IMR-90 (cell line): ENCODE measurements around the gene FGGY. TPM values are rescaled to one million over a fixed set of nuclear protein-coding genes. Genes with fewer than 3 reads are reported as not detected.

ENCODE experiments used
- ATAC-seq: fragments of 200-7000 bp; cut with Tn5 transposase; 2 replicates; pipeline ENCODE4 v1.9.1; 2020; ENCODE audit warnings: low read depth, mild to moderate bottlenecking, moderate library complexity
- BruUV-seq: library from RNA; stranded (reverse); fragments of 400-500 nt; replicated peaks from 2 replicates; lab custom pipeline; 2021; lab: Mats Ljungman, UMichigan
- CTCF ChIA-PET: fragments of 300-600 bp; formaldehyde crosslinking; extraction: SDS; loops from one replicate; lab custom pipeline; 2021; ENCODE audit warnings: antibody characterized with exemption; lab: Yijun Ruan, JAX
- POLR2A ChIA-PET: fragments of 300-600 bp; sonication (Branson Sonifier 250); formaldehyde crosslinking; loops from one replicate; lab custom pipeline; 2022; ENCODE audit warnings: antibody characterized with exemption; ENCODE audit not compliant: unreplicated experiment; lab: Charles Lee
- DNase-seq: peaks from one replicate; pipeline ENCODE4 v3.0.0; 2013
- H2AFZ ChIP-seq: replicated peaks from 2 replicates; pipeline ENCODE3; 2013; ENCODE audit warnings: low read length, mild to moderate bottlenecking; ENCODE audit not compliant: poor library complexity
- H2AK5ac ChIP-seq: 2 replicates; pipeline ENCODE4 v1.6.1; 2013; ENCODE audit warnings: low read depth, low read length, inconsistent platforms
- H2AK9ac ChIP-seq: replicated peaks from 2 replicates; pipeline ENCODE3; 2013; ENCODE audit warnings: mild to moderate bottlenecking, low read depth, low read length, moderate library complexity; ENCODE audit not compliant: poor library complexity
- H2BK120ac ChIP-seq: 2 replicates; pipeline ENCODE4 v1.6.1; 2013; ENCODE audit warnings: low read depth, low read length, inconsistent platforms
- H2BK15ac ChIP-seq: 3 replicates; pipeline ENCODE4 v1.6.1; 2013; ENCODE audit warnings: low read depth, low read length, inconsistent platforms
- H2BK20ac ChIP-seq: 2 replicates; pipeline ENCODE4 v1.6.1; 2013; ENCODE audit warnings: low read depth, mild to moderate bottlenecking, inconsistent platforms, low read length, moderate library complexity
- H2BK5ac ChIP-seq: 2 replicates; pipeline ENCODE4 v1.6.1; 2013; ENCODE audit warnings: mild to moderate bottlenecking, low read depth, low read length, inconsistent platforms; ENCODE audit not compliant: poor library complexity, severe bottlenecking
- H3K14ac ChIP-seq: replicated peaks from 2 replicates; pipeline ENCODE4 v1.6.1; 2013; ENCODE audit warnings: low read depth, low read length, inconsistent platforms
- H3K18ac ChIP-seq: 2 replicates; pipeline ENCODE4 v1.6.1; 2013; ENCODE audit warnings: low read depth, low read length, control low read depth
- H3K23ac ChIP-seq: 2 replicates; pipeline ENCODE4 v1.6.1; 2013; ENCODE audit warnings: low read depth, low read length, inconsistent platforms
- H3K27ac ChIP-seq: 2 replicates; pipeline ENCODE4 v1.5.1; 2013; ENCODE audit warnings: mild to moderate bottlenecking, control low read depth, low read length; ENCODE audit not compliant: insufficient read depth
- H3K27me3 ChIP-seq: 2 replicates; pipeline ENCODE4 v1.6.1; 2013; ENCODE audit warnings: low read length; ENCODE audit not compliant: control insufficient read depth, insufficient read depth
- H3K36me3 ChIP-seq: 2 replicates; pipeline ENCODE4 v1.6.1; 2013; ENCODE audit warnings: low read length, mixed read lengths; ENCODE audit not compliant: control insufficient read depth, insufficient read depth
- H3K4ac ChIP-seq: 2 replicates; pipeline ENCODE4 v1.6.1; 2013; ENCODE audit warnings: low read depth, low read length, inconsistent platforms
- H3K4me1 ChIP-seq: 2 replicates; pipeline ENCODE4 v1.6.1; 2013; ENCODE audit warnings: low read length, mixed read lengths; ENCODE audit not compliant: control insufficient read depth, insufficient read depth
- H3K4me2 ChIP-seq: 2 replicates; pipeline ENCODE4 v1.6.1; 2013; ENCODE audit warnings: low read depth, mild to moderate bottlenecking, control low read depth, low read length, moderate library complexity
- H3K4me3 ChIP-seq: 2 replicates; pipeline ENCODE4 v1.5.1; 2013; ENCODE audit warnings: low read depth, mild to moderate bottlenecking, control low read depth, low read length, moderate library complexity; ENCODE audit not compliant: insufficient read depth
- H3K56ac ChIP-seq: 2 replicates; pipeline ENCODE4 v1.6.1; 2013; ENCODE audit warnings: low read length, inconsistent platforms; ENCODE audit not compliant: insufficient read depth; ENCODE audit errors: extremely low read depth
- H3K79me1 ChIP-seq, 2 experiments: 2 replicates each; pipeline ENCODE4 v1.6.1; 2013; ENCODE audit warnings: low read length in 2 of 2, inconsistent platforms in 1 of 2, low read depth in 1 of 2
- H3K9ac ChIP-seq: 2 replicates; pipeline ENCODE4 v1.6.1; 2013; ENCODE audit warnings: low read depth, low read length, control low read depth
- H3K9me1 ChIP-seq: 2 replicates; pipeline ENCODE4 v1.6.1; 2013; ENCODE audit warnings: low read length, inconsistent platforms; ENCODE audit not compliant: insufficient read depth
- H3K9me3 ChIP-seq: 2 replicates; pipeline ENCODE4 v1.6.1; 2013; ENCODE audit warnings: low read length; ENCODE audit not compliant: control insufficient read depth, insufficient read depth
- H4K20me1 ChIP-seq: 2 replicates; pipeline ENCODE4 v1.6.1; 2013; ENCODE audit warnings: low read length, inconsistent platforms; ENCODE audit not compliant: insufficient read depth
- H4K5ac ChIP-seq: 2 replicates; pipeline ENCODE4 v1.6.1; 2013; ENCODE audit warnings: mild to moderate bottlenecking, low read depth, low read length, control low read depth
- H4K8ac ChIP-seq, 2 experiments: 2 replicates each; pipeline ENCODE4 v1.6.1; 2013; ENCODE audit warnings: low read depth in 2 of 2, low read length in 2 of 2, control low read depth in 1 of 2, inconsistent platforms in 1 of 2
- H4K91ac ChIP-seq: 2 replicates; pipeline ENCODE4 v1.6.1; 2013; ENCODE audit warnings: low read depth, low read length, inconsistent platforms; ENCODE audit not compliant: insufficient read depth
- BHLHE40 ChIP-seq: fragments of 150-350 bp; IDR thresholded peaks from 2 replicates; pipeline ENCODE4 v1.6.1; 2016; ENCODE audit warnings: mild to moderate bottlenecking, low read depth, low read length
- CEBPB ChIP-seq: IDR thresholded peaks from 2 replicates; pipeline ENCODE4 v1.6.1; 2012; ENCODE audit warnings: low read depth, low read length, improper control_type of control experiment
- CHD1 ChIP-seq: IDR thresholded peaks from 2 replicates; pipeline ENCODE4 v1.6.1; 2012; ENCODE audit warnings: low read depth, low read length, improper control_type of control experiment
- CTCF ChIP-seq: conservative IDR thresholded peaks from 2 replicates; pipeline ENCODE4 v1.5.1; 2012; ENCODE audit warnings: mild to moderate bottlenecking, low read depth, low read length, improper control_type of control experiment
- ELK1 ChIP-seq: fragments of 150-350 bp; IDR thresholded peaks from 2 replicates; pipeline ENCODE4 v1.6.1; 2016; ENCODE audit warnings: low read depth, mild to moderate bottlenecking, low read length, moderate library complexity, borderline replicate concordance
- FOS ChIP-seq: fragments of 150-350 bp; IDR thresholded peaks from 2 replicates; pipeline ENCODE4 v1.6.1; 2016; ENCODE audit warnings: low read depth, low read length
- MAFK ChIP-seq: IDR thresholded peaks from 2 replicates; pipeline ENCODE4 v1.6.1; 2012; ENCODE audit warnings: low read depth, low read length, improper control_type of control experiment
- MAZ ChIP-seq: IDR thresholded peaks from 2 replicates; pipeline ENCODE4 v1.6.1; 2012; ENCODE audit warnings: low read depth, mild to moderate bottlenecking, low read length, improper control_type of control experiment, moderate library complexity, borderline replicate concordance
- MXI1 ChIP-seq: IDR thresholded peaks from 2 replicates; pipeline ENCODE4 v1.6.1; 2012; ENCODE audit warnings: low read depth, mild to moderate bottlenecking, low read length, moderate library complexity, borderline replicate concordance
- NFE2L2 ChIP-seq: fragments of 150-350 bp; IDR thresholded peaks from 2 replicates; pipeline ENCODE4 v1.6.1; 2016; ENCODE audit warnings: low read depth, mild to moderate bottlenecking, low read length
- POLR2A ChIP-seq: IDR thresholded peaks from 2 replicates; pipeline ENCODE4 v1.6.1; 2012; ENCODE audit warnings: mild to moderate bottlenecking, low read depth, low read length
- RAD21 ChIP-seq: IDR thresholded peaks from 2 replicates; pipeline ENCODE4 v1.6.1; 2012; ENCODE audit warnings: low read length, improper control_type of control experiment
- RCOR1 ChIP-seq: IDR thresholded peaks from 2 replicates; pipeline ENCODE4 v1.6.1; 2012; ENCODE audit warnings: mild to moderate bottlenecking, low read length, improper control_type of control experiment; ENCODE audit not compliant: insufficient replicate concordance
- RFX5 ChIP-seq: IDR thresholded peaks from 2 replicates; pipeline ENCODE4 v1.8.0; 2012; ENCODE audit warnings: low read depth, mild to moderate bottlenecking, low read length, moderate library complexity
- SMC3 ChIP-seq: fragments of 150-350 bp; IDR thresholded peaks from 2 replicates; pipeline ENCODE4 v1.6.1; 2016; ENCODE audit warnings: low read depth, mild to moderate bottlenecking, antibody characterized with exemption, low read length, moderate library complexity
- USF2 ChIP-seq: fragments of 150-350 bp; IDR thresholded peaks from 2 replicates; pipeline ENCODE4 v1.6.1; 2017; ENCODE audit warnings: mild to moderate bottlenecking, antibody characterized with exemption, low read length, low read depth
- WGBS, 2 experiments: methylation state at CpG; one replicate each; pipeline versions ENCODE4 v1.1.5 to v1.1.7; 2013; ENCODE audit warnings: missing lambda C conversion rate in 2 of 2; ENCODE audit not compliant: insufficient read length in 1 of 2; ENCODE audit errors: extremely low coverage in 2 of 2; 5-methylcytosine and 5-hydroxymethylcytosine counted together
- dilution Hi-C: fragments of 300-500 bp; cut with HindIII; formaldehyde crosslinking; loops from one replicate; pipeline ENCODE4 v1.14.3; 2018; ENCODE audit warnings: low sequenced_read_pairs; ENCODE audit not compliant: unreplicated experiment
- in situ Hi-C: fragments of 300-500 bp; cut with MboI; formaldehyde crosslinking; loops from 3 replicates; pipeline ENCODE4 v1.14.3; 2019; ENCODE audit warnings: low sequenced_read_pairs, inconsistent platforms, mixed read lengths
- intact Hi-C: fragments of 100-400 bp; cut with micrococcal nuclease; formaldehyde crosslinking; loops from 2 replicates; pipeline ENCODE4 v1.10.0; 2022
- polyA plus RNA-seq, 3 experiments: library from polyadenylated mRNA; depleted of rRNA; stranded (reverse); fragments of >200 nt; gene quantifications; 2 replicates each; pipeline ENCODE4 v1.2.3, GENCODE V29; 2012; ENCODE audit warnings: low replicate concordance in 1 of 3
- total RNA-seq: library from RNA; depleted of rRNA; stranded (reverse); fragments of >200 nt; gene quantifications from 2 replicates; pipeline ENCODE4 v1.2.3, GENCODE V29; 2012

The FGGY gene
- total and polyA plus RNA-seq, 2 of the 4 experiments (the other 2 are of a cell fraction), result 5.6 to 14.0 TPM

GRCh38 chr1:59399642-59400041 is 102.7 kb downstream of the FGGY start:
- no peak for DNase-seq
- no peak overlapping the region for H2AFZ ChIP-seq
- no peak overlapping the region for H3K56ac ChIP-seq
- H2BK20ac ChIP-seq, result no peak overlapping the region
- no TSS peak for BruUV-seq
- H3K27ac ChIP-seq, result no peak overlapping the region
- H2BK120ac ChIP-seq, result no peak overlapping the region
- H3K9me1 ChIP-seq, result no peaks in the 10 kb centered on the region
- TF ChIP-seq FOS (no peak), CTCF (no peak), CEBPB (no peak), MAFK (no peak), POLR2A (no peak), RCOR1 (no peak), USF2 (no peak), MXI1 (no peak), NFE2L2 (no peak), MAZ (no peak), SMC3 (no peak), RFX5 (no peak), BHLHE40 (no peak), RAD21 (no peak), ELK1 (no peak), CHD1 (no peak)
- no peak overlapping the region for H3K18ac ChIP-seq
- no peak overlapping the region for H4K8ac ChIP-seq
- no peaks in the 10 kb centered on the region for H3K27me3 ChIP-seq
- ChIA-PET POLR2A (no interaction called here), CTCF (interaction anchor here (1.4 kb wide), 1 partner anchor 10 kb away, joined by 3 read pairs; no protein-coding TSS in a partner anchor)
- no peak overlapping the region for H2AK5ac ChIP-seq
- H3K4me1 ChIP-seq, result no peaks in the 10 kb centered on the region
- no peaks in the 10 kb centered on the region for H3K36me3 ChIP-seq
- no peak overlapping the region for H3K4me2 ChIP-seq
- H3K9me3 ChIP-seq, result no peaks in the 10 kb centered on the region
- no peak overlapping the region for H2BK15ac ChIP-seq
- no peak overlapping the region for H3K14ac ChIP-seq
- H4K20me1 ChIP-seq, result no peaks in the 10 kb centered on the region
- in situ Hi-C loops (no loop called here), intact Hi-C loops (no loop called here), dilution Hi-C loops (no loop called here)
- no peak overlapping the region for H4K91ac ChIP-seq
- no peak overlapping the region for H3K9ac ChIP-seq
- H2AK9ac ChIP-seq, result no peak overlapping the region
- H4K5ac ChIP-seq, result no peak overlapping the region
- H3K4me3 ChIP-seq, result no peak overlapping the region
- no peak overlapping the region for H3K23ac ChIP-seq
- ATAC-seq, result no peak
- H3K4ac ChIP-seq, result no peak overlapping the region
- H3K79me1 ChIP-seq, result 0 out of 4 replicates have a peak, but pooled peaks cover 0 to 4% of the 10 kb centered on the region in 2 experiments
- no peak overlapping the region for H2BK5ac ChIP-seq
- WGBS, 2 experiments, result no CpG with 5 or more reads among the region's 1 CpG
